Loucy (cell line): ENCODE measurements around the gene NUP85.

Experiments
- H2AFZ ChIP-seq: fragments of 200-600 bp; sonication (generic); 2 replicates; pipeline ENCODE4 v1.6.0; 2016; ENCODE audit warnings: antibody characterized with exemption, mild to moderate bottlenecking, low read length, moderate library complexity
- H3F3A ChIP-seq: fragments of 200-600 bp; 2 replicates; pipeline ENCODE4 v1.6.0; 2016; ENCODE audit warnings: antibody characterized with exemption, low read depth, mild to moderate bottlenecking
- H3K27me3 ChIP-seq: fragments of 200-600 bp; sonication (generic); 2 replicates; pipeline ENCODE4 v1.6.1; 2014; ENCODE audit warnings: low read length, mild to moderate bottlenecking; ENCODE audit not compliant: insufficient read depth, poor library complexity, severe bottlenecking
- H3K36me3 ChIP-seq: fragments of 200-600 bp; sonication (generic); 2 replicates; pipeline ENCODE4 v1.6.1; 2016; ENCODE audit warnings: low read length; ENCODE audit not compliant: insufficient read depth
- H3K4me1 ChIP-seq: fragments of 200-600 bp; sonication (generic); 2 replicates; pipeline ENCODE4 v1.5.1; 2014; ENCODE audit warnings: low read length, mild to moderate bottlenecking; ENCODE audit not compliant: insufficient read depth, poor library complexity, severe bottlenecking
- H3K4me2 ChIP-seq: fragments of 200-600 bp; sonication (generic); 2 replicates; pipeline ENCODE4 v1.6.0; 2014; ENCODE audit warnings: antibody characterized with exemption, low read length, low read depth, mild to moderate bottlenecking; ENCODE audit not compliant: poor library complexity, severe bottlenecking
- H3K4me3 ChIP-seq: fragments of 200-600 bp; sonication (generic); 2 replicates; pipeline ENCODE4 v1.5.1; 2014; ENCODE audit warnings: low read length, mild to moderate bottlenecking, mixed read lengths; ENCODE audit not compliant: poor library complexity, severe bottlenecking
- H3K79me2 ChIP-seq: fragments of 200-600 bp; sonication (generic); 2 replicates; pipeline ENCODE4 v1.6.1; 2014; ENCODE audit warnings: low read length; ENCODE audit not compliant: insufficient read depth
- H3K9ac ChIP-seq: fragments of 200-600 bp; sonication (generic); 2 replicates; pipeline ENCODE4 v1.6.0; 2014; ENCODE audit warnings: mild to moderate bottlenecking, low read depth, low read length, moderate library complexity; ENCODE audit not compliant: poor library complexity, severe bottlenecking
- H3K9me2 ChIP-seq: fragments of 200-600 bp; sonication (generic); replicated peaks from 2 replicates; pipeline ENCODE4 v1.6.1; 2016; ENCODE audit warnings: low read depth, low read length, mixed read lengths
- H3K9me3 ChIP-seq: fragments of 200-600 bp; sonication (generic); 2 replicates; pipeline ENCODE4 v1.6.1; 2014; ENCODE audit warnings: mild to moderate bottlenecking, antibody characterized with exemption, low read length, low read depth; ENCODE audit not compliant: insufficient read depth
- H4K20me1 ChIP-seq: fragments of 200-600 bp; sonication (generic); 2 replicates; pipeline ENCODE4 v1.6.0; 2014; ENCODE audit warnings: antibody characterized with exemption, low read length, mild to moderate bottlenecking; ENCODE audit not compliant: insufficient read depth, poor library complexity, severe bottlenecking
- CTCF ChIP-seq: fragments of 200-600 bp; sonication (generic); conservative IDR thresholded peaks from 2 replicates; pipeline ENCODE4 v1.5.1; 2014; ENCODE audit warnings: mild to moderate bottlenecking, antibody characterized with exemption, low read length
- EZH2phosphoT487 ChIP-seq: fragments of 200-600 bp; IDR thresholded peaks from 2 replicates; pipeline ENCODE4 v1.6.1; 2018; ENCODE audit warnings: antibody characterized with exemption, mild to moderate bottlenecking, moderate library complexity, borderline replicate concordance

Gene NUP85

GRCh38 chr17:75239778-75240393, 34.4 kb downstream of the NUP85 start:
- Histone ChIP-seq H3K36me3 (peaks cover 88% of the 10 kb centered on the region; the same call in 1 of the 2 replicates), H3K9me3 (no peaks in the 10 kb centered on the region), H4K20me1 (no peaks in the 10 kb centered on the region), H3K9me2 (no peaks in the 10 kb centered on the region), H3K4me3 (no peak overlapping the region), H3F3A (no peaks in the 10 kb centered on the region), H2AFZ (no peak overlapping the region), H3K4me2 (no peak overlapping the region), H3K4me1 (no peaks in the 10 kb centered on the region), H3K9ac (no peak overlapping the region), H3K27me3 (no peaks in the 10 kb centered on the region), H3K79me2 (no peaks in the 10 kb centered on the region)
- TF ChIP-seq CTCF (no peak), EZH2phosphoT487 (no peak)

GRCh38 chr17:75240394-75241142, 35.1 kb downstream of the NUP85 start:
- Histone ChIP-seq H3K36me3 (peaks cover 88% of the 10 kb centered on the region; the same call in 1 of the 2 replicates), H2AFZ (no peak overlapping the region), H3K4me2 (no peak overlapping the region), H3K4me1 (no peaks in the 10 kb centered on the region), H3K79me2 (no peaks in the 10 kb centered on the region), H3K9ac (no peak overlapping the region), H3K9me2 (no peaks in the 10 kb centered on the region), H3F3A (no peaks in the 10 kb centered on the region), H3K4me3 (no peak overlapping the region), H4K20me1 (no peaks in the 10 kb centered on the region), H3K9me3 (no peaks in the 10 kb centered on the region), H3K27me3 (no peaks in the 10 kb centered on the region)
- TF ChIP-seq CTCF (peak; percentile 99), EZH2phosphoT487 (no peak)

GRCh38 chr17:75241143-75241430, 35.6 kb downstream of the NUP85 start:
- no peak overlapping the region for H3K4me3 ChIP-seq

More at GRCh38 chr17:75241143-75241430, 35.6 kb downstream of the NUP85 start:
- peaks cover 88% of the 10 kb centered on the region; the same call in 1 of the 2 replicates for H3K36me3 ChIP-seq
- H3K4me2 ChIP-seq: no peak overlapping the region
- H4K20me1 ChIP-seq: no peaks in the 10 kb centered on the region
- no peaks in the 10 kb centered on the region for H3K9me2 ChIP-seq
- H3K79me2 ChIP-seq: no peaks in the 10 kb centered on the region
- no peak overlapping the region for H3K9ac ChIP-seq
- TF ChIP-seq CTCF: no peak
- no peak overlapping the region for H2AFZ ChIP-seq
- no peaks in the 10 kb centered on the region for H3F3A ChIP-seq
- H3K4me1 ChIP-seq: no peaks in the 10 kb centered on the region
- no peaks in the 10 kb centered on the region for H3K9me3 ChIP-seq
- no peaks in the 10 kb centered on the region for H3K27me3 ChIP-seq
